HCT116 (cell line): ENCODE data around the gene GSTM4. TPM values are rescaled to one million over a fixed set of nuclear protein-coding genes. Genes with fewer than 3 reads are reported as not detected.
"Not testable (repeated sequence)": the region's sequence is repeated elsewhere in the genome, so short reads cannot be mapped to it uniquely, and the experiment has no call there.

Experiments
- ATAC-seq: fragments of 200-7000 bp; cut with Tn5 transposase; 2 replicates; pipeline ENCODE4 v1.9.1; 2020; ENCODE audit warnings: mild to moderate bottlenecking, moderate library complexity
- BruUV-seq: library from RNA; stranded (reverse); fragments of 400-500 nt; replicated peaks from 2 replicates; lab custom pipeline; 2021; lab: Mats Ljungman, UMichigan
- CTCF ChIA-PET: fragments of 300-600 bp; sonication (Branson Sonifier 250); formaldehyde crosslinking; loops from one replicate; lab custom pipeline; 2021; ENCODE audit warnings: antibody characterized with exemption; lab: Charles Lee
- POLR2A ChIA-PET: fragments of 300-600, 350-600 bp; sonication (Branson Sonifier 250); formaldehyde crosslinking; loops from one replicate; lab custom pipeline; 2021; ENCODE audit warnings: antibody characterized with exemption; lab: Charles Lee
- RAD21 ChIA-PET, 2 experiments: fragments of 300-600 bp; sonication (Branson Sonifier 250); formaldehyde crosslinking; loops; one replicate each; lab custom pipeline; 2023; ENCODE audit warnings: low total read pairs in 2 of 2; ENCODE audit not compliant: uncharacterized antibody in 2 of 2, unreplicated experiment in 2 of 2, low non-redundant PET in 1 of 2; lab: Charles Lee
- DNase-seq: peaks from one replicate; pipeline ENCODE4 v3.0.0-alpha.2; 2010; ENCODE audit warnings: low read depth, low spot score
- H2AFZ ChIP-seq: fragments of 200-600 bp; shearing (Covaris generic), sonication (generic); 2 replicates; pipeline ENCODE4 v1.6.1; 2017; ENCODE audit warnings: low read depth, mixed run types, mixed read lengths, antibody characterized with exemption, low read length; ENCODE audit not compliant: poor library complexity, severe bottlenecking
- H3K27ac ChIP-seq: 2 replicates; pipeline ENCODE4 v1.5.1; 2012; ENCODE audit warnings: low read depth, low read length
- H3K27me3 ChIP-seq: fragments of 200-600 bp; sonication (generic); 2 replicates; pipeline ENCODE4 v1.6.1; 2016; ENCODE audit warnings: mixed run types, low read length, mixed read lengths; ENCODE audit not compliant: insufficient read depth
- H3K36me3 ChIP-seq, 2 experiments: fragments of 200-500 bp in 1 of 2; fragments of 200-600 bp in 1 of 2; sonication (Bioruptor generic) in 1 of 2; sonication (generic) in 1 of 2; 2 replicates each; pipeline versions ENCODE4 v1.5.1 to v1.6.1; 2014 to 2016; ENCODE audit warnings: low read length in 2 of 2, inconsistent platforms in 1 of 2, mixed read lengths in 1 of 2, mixed run types in 1 of 2; ENCODE audit not compliant: insufficient read depth in 2 of 2, control insufficient read depth in 1 of 2
- H3K4me1 ChIP-seq, 2 experiments: fragments of 200-600 bp in 1 of 2; sonication (generic) in 1 of 2; 2 replicates each; pipeline versions ENCODE4 v1.5.1 to v1.6.1; 2012 to 2017; ENCODE audit warnings: low read length in 2 of 2, inconsistent platforms in 1 of 2, mild to moderate bottlenecking in 1 of 2, mixed read lengths in 1 of 2, mixed run types in 1 of 2, moderate library complexity in 1 of 2; ENCODE audit not compliant: insufficient read depth in 2 of 2, control insufficient read depth in 1 of 2
- H3K4me2 ChIP-seq: fragments of 200-600 bp; sonication (generic); 2 replicates; pipeline ENCODE4 v1.6.1; 2017; ENCODE audit warnings: mixed run types, low read length, mixed read lengths
- H3K4me3 ChIP-seq, 2 experiments: fragments of 200-600 bp in 1 of 2; sonication (generic) in 1 of 2; replicated peaks in 1 of 2; 2 replicates each; pipeline ENCODE4 v1.5.1; 2011 to 2016; ENCODE audit warnings: low read length in 2 of 2, control low read depth in 1 of 2, low read depth in 1 of 2, mild to moderate bottlenecking in 1 of 2, mixed read lengths in 1 of 2, mixed run types in 1 of 2
- H3K79me2 ChIP-seq: fragments of 200-600 bp; sonication (generic); 2 replicates; pipeline ENCODE4 v1.6.1; 2017; ENCODE audit warnings: mild to moderate bottlenecking, mixed run types, low read length, moderate library complexity, mixed read lengths; ENCODE audit not compliant: insufficient read depth
- H3K9ac ChIP-seq: fragments of 200-600 bp; sonication (generic); 2 replicates; pipeline ENCODE4 v1.6.1; 2016; ENCODE audit warnings: low read length, mixed read lengths
- H3K9me2 ChIP-seq: fragments of 200-600 bp; sonication (generic), shearing (Covaris generic); 2 replicates; pipeline ENCODE4 v1.6.1; 2017; ENCODE audit warnings: mixed run types, mild to moderate bottlenecking, moderate library complexity; ENCODE audit not compliant: insufficient read depth
- H3K9me3 ChIP-seq, 2 experiments: fragments of 200-500 bp in 1 of 2; fragments of 200-600 bp in 1 of 2; sonication (Bioruptor generic) in 1 of 2; sonication (generic) in 1 of 2; 2 replicates each; pipeline ENCODE4 v1.6.1; 2014 to 2017; ENCODE audit warnings: low read length in 2 of 2, mixed read lengths in 2 of 2, inconsistent platforms in 1 of 2, low read depth in 1 of 2, mild to moderate bottlenecking in 1 of 2, mixed run types in 1 of 2, moderate library complexity in 1 of 2; ENCODE audit not compliant: control insufficient read depth in 1 of 2, insufficient read depth in 1 of 2
- H4K20me1 ChIP-seq: fragments of 200-600 bp; sonication (generic), shearing (Covaris generic); 2 replicates; pipeline ENCODE4 v1.6.1; 2017; ENCODE audit warnings: mixed run types, mild to moderate bottlenecking, moderate library complexity; ENCODE audit not compliant: insufficient read depth
- ATF3 ChIP-seq: IDR thresholded peaks from 2 replicates; pipeline ENCODE4 v1.6.1; 2012
- CBX3 ChIP-seq: IDR thresholded peaks from 2 replicates; pipeline ENCODE4 v1.6.1; 2012; ENCODE audit warnings: low read depth
- EGR1 ChIP-seq: IDR thresholded peaks from 2 replicates; pipeline ENCODE4 v1.6.1; 2012; ENCODE audit warnings: low read depth
- ELF1 ChIP-seq: IDR thresholded peaks from 2 replicates; pipeline ENCODE4 v1.6.1; 2012; ENCODE audit warnings: low read depth, borderline replicate concordance
- EZH2phosphoT487 ChIP-seq: fragments of 200-600 bp; IDR thresholded peaks from 2 replicates; pipeline ENCODE4 v1.6.1; 2018; ENCODE audit warnings: antibody characterized with exemption, borderline replicate concordance
- FOSL1 ChIP-seq: IDR thresholded peaks from 2 replicates; pipeline ENCODE4 v1.6.1; 2012; ENCODE audit warnings: low read depth
- JUND ChIP-seq: IDR thresholded peaks from 2 replicates; pipeline ENCODE4 v1.6.1; 2012
- MAX ChIP-seq: IDR thresholded peaks from 2 replicates; pipeline ENCODE4 v1.6.1; 2012
- POLR2AphosphoS5 ChIP-seq: IDR thresholded peaks from 2 replicates; pipeline ENCODE4 v1.6.1; 2011; ENCODE audit warnings: mild to moderate bottlenecking, low read depth, low read length, moderate library complexity
- RAD21 ChIP-seq: IDR thresholded peaks from 2 replicates; pipeline ENCODE4 v1.6.1; 2012; ENCODE audit warnings: low read depth, mild to moderate bottlenecking
- SIN3A ChIP-seq: IDR thresholded peaks from 2 replicates; pipeline ENCODE4 v1.6.1; 2012; ENCODE audit warnings: low read depth
- SP1 ChIP-seq: IDR thresholded peaks from 2 replicates; pipeline ENCODE4 v1.6.1; 2012; ENCODE audit warnings: low read depth
- SRF ChIP-seq: IDR thresholded peaks from 2 replicates; pipeline ENCODE4 v1.6.1; 2012; ENCODE audit warnings: low read depth
- TCF7L2 ChIP-seq: IDR thresholded peaks from 2 replicates; pipeline ENCODE4 v1.7.0; 2011; ENCODE audit warnings: borderline replicate concordance, inconsistent platforms; ENCODE audit not compliant: insufficient read depth, insufficient read length; ENCODE audit errors: extremely low read depth
- YY1 ChIP-seq: IDR thresholded peaks from 2 replicates; pipeline ENCODE4 v1.6.1; 2011; ENCODE audit warnings: low read length, low read depth, moderate library complexity, mild to moderate bottlenecking; ENCODE audit not compliant: insufficient replicate concordance; ENCODE audit errors: extremely low read depth
- ZFX ChIP-seq: fragments of 450-650 bp; IDR thresholded peaks from 2 replicates; pipeline ENCODE4 v1.6.1; 2017
- ZNF274 ChIP-seq: fragments of 200-500 bp; sonication (Bioruptor generic); IDR thresholded peaks from 2 replicates; pipeline ENCODE4 v1.6.1; 2014; ENCODE audit warnings: mild to moderate bottlenecking, low read depth, low read length, inconsistent platforms
- intact Hi-C: fragments of 100-400 bp; cut with micrococcal nuclease; formaldehyde crosslinking; loops from 2 replicates; pipeline ENCODE4 v1.10.0; 2022
- total RNA-seq: library from RNA; stranded (reverse); gene quantifications from one replicate; pipeline ENCODE4 v1.2.1, GENCODE V29; 2021; ENCODE audit not compliant: unreplicated experiment

Gene GSTM4
- total RNA-seq, 1 experiment from 2014 or later = 15.9 TPM

- H2AFZ ChIP-seq, BruUV-seq, H3K9me3 ChIP-seq, H4K20me1 ChIP-seq, H3K9ac ChIP-seq, POLR2A ChIA-PET, DNase-seq, H3K4me2 ChIP-seq, H3K4me1 ChIP-seq, H3K4me3 ChIP-seq, H3K79me2 ChIP-seq, H3K36me3 ChIP-seq, H3K27ac ChIP-seq, H3K27me3 ChIP-seq, CTCF ChIA-PET, ATAC-seq, H3K9me2 ChIP-seq, RAD21 ChIA-PET, intact Hi-C loops: not testable (repeated sequence)
These were observed 20.9 kb downstream of the GSTM4 start for GRCh38 chr1:109676683-109677381.

- no peak overlapping the region for H3K4me2 ChIP-seq
- ChIA-PET POLR2A (no interaction called here), RAD21 (no interaction called here), CTCF (no interaction called here)
- H3K79me2 ChIP-seq = no peaks in the 10 kb centered on the region
- no peak overlapping the region for H2AFZ ChIP-seq
- no peaks in the 10 kb centered on the region for H3K36me3 ChIP-seq
- no peaks in the 10 kb centered on the region for H3K27me3 ChIP-seq
- no peak for ATAC-seq
- no peaks in the 10 kb centered on the region for H3K9me2 ChIP-seq
- H3K4me3 ChIP-seq = no peak overlapping the region
- intact Hi-C loops = no loop called here
- no peak overlapping the region for H3K9ac ChIP-seq
- no peak overlapping the region for H3K27ac ChIP-seq
- TF ChIP-seq EZH2phosphoT487 = no peak
- TF ChIP-seq SRF = no peak
- no peak for TF ChIP-seq ZNF274
- TF ChIP-seq YY1 = no peak
- TF ChIP-seq EGR1 = no peak
- TF ChIP-seq MAX = no peak
- TF ChIP-seq POLR2AphosphoS5 = no peak
- no peak for TF ChIP-seq ATF3
- TF ChIP-seq CBX3 = no peak
- no peak for TF ChIP-seq JUND
- no peak for TF ChIP-seq ELF1
- TF ChIP-seq FOSL1 = no peak
- no peak for TF ChIP-seq RAD21
- no peak for TF ChIP-seq TCF7L2
- no peak for TF ChIP-seq SIN3A
- TF ChIP-seq SP1 = no peak
- TF ChIP-seq ZFX = no peak
- H3K4me1 ChIP-seq = no peaks in the 10 kb centered on the region
- no peaks in the 10 kb centered on the region for H4K20me1 ChIP-seq
- DNase-seq = no peak
- BruUV-seq = no TSS peak
- H3K9me3 ChIP-seq = no peaks in the 10 kb centered on the region
These were observed 21.6 kb downstream of the GSTM4 start for GRCh38 chr1:109677459-109677858.

GRCh38 chr1:109678637-109679036 is 22.7 kb downstream of the GSTM4 start:
- RAD21 ChIA-PET, ATAC-seq, H3K4me2 ChIP-seq, BruUV-seq, H3K4me1 ChIP-seq, CTCF ChIA-PET, H4K20me1 ChIP-seq, H3K9ac ChIP-seq, DNase-seq, H3K79me2 ChIP-seq, H3K9me3 ChIP-seq, H3K36me3 ChIP-seq, H2AFZ ChIP-seq, H3K27me3 ChIP-seq, H3K9me2 ChIP-seq, intact Hi-C loops, H3K27ac ChIP-seq, POLR2A ChIA-PET, H3K4me3 ChIP-seq: not testable (repeated sequence)
